ENCODE data around the gene SERPINA4. TPM values are rescaled to one million over a fixed set of nuclear protein-coding genes. Genes with fewer than 3 reads are reported as not detected.

Gene SERPINA4
- total RNA-seq, 1 experiment from 2014 or later = not detected

DNA sequence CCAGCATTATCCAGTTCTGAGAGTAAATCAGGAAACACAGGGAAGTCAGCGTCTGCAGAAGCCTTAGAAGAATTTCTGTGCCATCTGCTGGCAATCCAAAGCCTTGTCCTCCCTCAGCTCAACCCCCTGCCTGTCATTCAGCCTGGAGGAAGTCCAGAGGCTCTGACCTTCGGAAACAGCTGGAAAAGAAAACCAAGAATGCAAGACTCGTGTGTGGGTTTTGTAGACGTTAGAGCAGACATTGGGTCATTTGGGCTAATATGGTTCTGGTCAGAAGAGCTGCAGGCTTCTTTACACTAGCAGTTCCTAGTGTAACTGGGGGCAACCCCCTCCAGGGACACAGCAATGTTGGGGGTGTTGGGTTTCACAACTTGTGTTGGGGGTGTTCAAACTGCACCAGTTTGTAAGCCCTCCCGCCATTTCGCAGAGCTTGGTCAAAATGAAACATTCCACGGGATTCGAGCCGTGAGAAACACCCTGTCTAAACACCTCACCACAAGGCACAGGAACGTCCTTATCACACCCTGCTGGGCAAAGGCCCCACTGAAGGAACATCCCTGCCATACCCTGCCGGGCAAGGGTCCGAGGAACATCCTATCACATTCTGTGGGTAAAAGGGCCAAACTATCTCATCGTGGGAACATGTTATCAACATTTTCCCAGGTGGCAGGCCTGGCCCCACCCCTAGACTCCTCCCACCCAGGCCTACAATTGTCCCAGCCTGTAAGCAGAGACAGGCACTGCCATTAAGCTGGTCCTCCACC is 21.0 kb upstream of the SERPINA4 start:
- no peaks in the 10 kb centered on the region for H3K9me3 ChIP-seq
- H3K36me3 ChIP-seq = no peaks in the 10 kb centered on the region
- DNase-seq = no peak
- H3K27me3 ChIP-seq = no peaks in the 10 kb centered on the region
- no peak overlapping the region for H3K4me3 ChIP-seq

DNA sequence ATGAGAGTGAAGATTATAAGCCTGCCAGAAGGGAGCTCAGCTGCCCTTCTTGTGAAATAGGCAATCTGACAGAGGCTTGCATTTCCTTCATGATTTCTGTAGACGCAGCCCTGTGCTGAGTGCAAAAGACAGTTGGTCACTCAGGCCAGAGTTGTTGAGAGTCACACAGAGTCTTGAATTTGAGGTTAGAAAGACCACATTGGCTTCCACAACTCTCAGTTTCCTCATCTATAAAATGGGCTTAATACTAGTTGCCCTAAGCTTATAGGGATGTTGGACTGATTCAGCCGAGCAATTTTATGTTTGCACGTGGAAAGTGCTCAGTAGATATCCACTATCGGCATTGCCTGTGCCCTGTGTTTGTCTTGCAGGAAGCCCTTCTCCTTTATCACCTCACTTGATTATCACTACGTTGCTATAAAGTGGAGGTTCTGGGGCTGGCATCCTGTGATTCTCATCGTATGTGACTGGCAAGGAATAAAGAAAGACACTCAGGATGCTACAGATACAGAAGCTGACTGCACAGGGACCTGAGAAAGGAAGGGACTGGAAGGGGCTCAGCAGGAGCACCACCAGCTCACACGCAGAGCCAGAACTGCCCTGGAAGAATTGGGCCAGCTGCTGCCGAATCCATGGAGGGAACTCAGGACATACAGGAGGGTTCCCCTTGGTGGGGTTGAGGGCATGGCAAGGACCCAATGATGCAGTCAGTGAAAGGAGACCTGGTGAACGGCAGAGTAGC is 19.8 kb upstream of the SERPINA4 start:
- Histone ChIP-seq H3K4me3 (no peak overlapping the region), H3K36me3 (no peaks in the 10 kb centered on the region), H3K9me3 (no peaks in the 10 kb centered on the region), H3K27me3 (no peaks in the 10 kb centered on the region)
- no peak for DNase-seq

DNA sequence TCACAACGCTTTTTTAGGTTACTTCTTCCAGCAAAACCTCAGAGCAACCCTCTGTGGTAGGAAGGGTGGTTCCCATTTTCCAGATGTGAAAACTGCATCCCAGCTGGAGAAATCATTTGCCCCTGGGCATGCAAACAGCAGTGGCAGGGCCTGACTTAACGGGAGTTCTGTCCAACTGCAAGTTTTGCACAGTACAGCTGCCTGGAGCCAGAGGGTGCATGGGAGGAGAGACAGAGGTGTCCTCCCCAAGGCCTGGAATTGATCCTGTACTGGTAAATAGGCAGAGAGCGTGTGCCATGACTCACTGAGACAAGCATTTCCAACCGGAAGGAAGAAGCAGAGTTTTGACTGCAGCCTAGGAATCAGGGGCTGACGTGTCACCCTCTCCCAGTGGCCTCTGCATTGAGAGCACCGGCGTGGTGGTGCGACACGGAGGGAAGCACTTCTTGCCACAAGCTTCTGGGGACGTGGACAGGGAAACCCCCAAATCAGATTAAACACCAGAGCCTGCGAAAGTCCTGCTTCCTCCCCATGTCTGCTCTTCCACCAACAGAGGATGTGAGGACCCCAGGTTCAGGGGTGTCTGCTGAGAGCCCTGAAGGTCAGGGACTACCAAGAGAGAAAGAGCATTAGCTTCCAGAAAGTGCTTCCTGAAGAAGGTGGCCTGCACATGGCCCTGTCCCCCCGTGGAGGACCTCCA is 19.0 kb upstream of the SERPINA4 start:
- no peaks in the 10 kb centered on the region for H3K36me3 ChIP-seq
- DNase-seq = no peak

DNA sequence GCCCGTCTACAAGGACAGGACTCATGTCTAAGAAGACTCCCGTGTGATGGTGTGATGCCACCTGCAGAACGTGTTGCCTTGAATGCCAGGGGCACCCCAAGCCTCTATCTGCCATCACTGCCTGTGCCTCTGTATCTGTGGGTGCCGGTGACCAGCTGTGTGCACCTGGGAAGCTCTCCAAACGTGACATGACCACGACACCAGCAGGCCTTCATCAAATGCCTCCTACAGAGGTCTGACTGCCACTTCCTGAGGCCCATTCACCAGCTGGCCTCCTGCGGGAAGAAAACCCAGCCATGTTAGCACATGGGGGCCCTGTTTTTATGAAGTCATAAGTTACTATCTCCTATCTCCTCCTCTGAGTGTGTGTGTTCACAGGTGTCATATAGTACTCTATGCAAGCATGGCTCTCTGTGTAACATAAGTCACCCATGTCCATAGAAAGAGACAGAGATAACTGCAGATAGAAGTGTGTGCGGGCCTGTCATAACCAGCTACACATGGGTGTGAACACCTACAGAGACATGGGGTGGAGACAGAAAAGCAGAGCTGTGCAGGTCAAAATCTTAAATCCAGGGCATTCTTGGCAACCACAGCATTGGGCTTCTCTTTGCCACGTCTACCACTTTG is 18.3 kb upstream of the SERPINA4 start:
- H3K9me3 ChIP-seq = no peaks in the 10 kb centered on the region
- no peaks in the 10 kb centered on the region for H3K27me3 ChIP-seq
- no peak overlapping the region for H3K4me3 ChIP-seq
- no peaks in the 10 kb centered on the region for H3K36me3 ChIP-seq
- no peak for DNase-seq

More for the DNA sequence above, 19.0 kb upstream of the SERPINA4 start:
- H3K4me3 ChIP-seq = no peak overlapping the region
- no peaks in the 10 kb centered on the region for H3K9me3 ChIP-seq
- H3K27me3 ChIP-seq = no peaks in the 10 kb centered on the region

DNA sequence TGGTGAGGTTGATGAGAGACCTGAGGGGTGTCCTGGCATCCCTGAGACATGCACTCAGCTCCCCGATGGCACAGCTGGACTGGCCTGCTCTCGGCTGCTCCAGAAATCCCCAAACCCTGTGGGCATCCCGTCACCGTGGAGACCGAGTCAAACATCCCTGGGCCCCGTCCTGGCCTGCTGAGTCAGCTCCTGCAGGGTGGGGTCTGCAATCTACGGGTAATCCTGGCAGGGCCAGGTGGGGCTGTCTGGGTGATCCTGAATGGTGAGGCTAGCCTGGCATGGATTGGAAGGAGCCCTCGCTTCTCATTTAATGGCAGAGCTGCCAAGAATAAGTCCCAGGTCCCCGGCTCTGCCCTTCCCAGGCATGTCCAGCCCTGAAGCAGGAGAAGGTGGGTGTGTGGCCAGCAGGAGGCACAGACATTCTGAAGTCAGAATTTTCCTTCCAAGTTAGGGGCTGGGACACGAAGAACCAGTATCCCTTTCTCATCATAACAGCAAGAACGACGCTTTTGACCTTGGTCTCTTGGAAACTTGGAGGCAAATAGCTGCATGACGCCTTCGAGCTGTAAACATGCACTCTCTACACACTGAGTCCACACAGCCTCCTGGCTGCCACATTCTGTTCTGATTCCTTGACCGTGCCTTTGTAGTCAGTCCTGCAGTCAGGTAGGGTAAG is 17.7 kb upstream of the SERPINA4 start:
- Histone ChIP-seq H3K27me3 (no peaks in the 10 kb centered on the region), H3K4me3 (no peak overlapping the region), H3K36me3 (no peaks in the 10 kb centered on the region), H3K9me3 (no peaks in the 10 kb centered on the region)
- DNase-seq = no peak

DNA sequence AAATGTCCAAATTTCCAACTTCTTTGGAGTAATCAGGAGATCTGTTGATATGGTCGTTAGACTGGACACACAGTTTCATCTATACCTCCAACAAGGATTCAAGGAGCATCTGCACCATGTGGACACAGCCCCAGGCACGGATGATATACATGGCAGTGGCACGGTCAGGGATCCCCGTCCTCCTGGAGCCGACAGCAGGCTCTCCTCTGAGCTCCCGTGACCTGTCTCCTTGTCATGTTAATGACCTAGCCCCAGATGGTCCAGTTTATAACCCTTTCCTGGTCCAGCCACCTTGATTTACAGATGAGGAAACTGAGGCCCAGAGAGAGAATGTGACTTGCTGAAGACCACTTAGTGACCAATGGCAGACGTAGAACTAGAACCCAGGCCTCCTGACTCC is 16.5 kb upstream of the SERPINA4 start:
- DNase-seq = no peak
- H3K4me3 ChIP-seq = no peak overlapping the region
- H3K27me3 ChIP-seq = no peaks in the 10 kb centered on the region
- no peaks in the 10 kb centered on the region for H3K9me3 ChIP-seq
- H3K36me3 ChIP-seq = no peaks in the 10 kb centered on the region

DNA sequence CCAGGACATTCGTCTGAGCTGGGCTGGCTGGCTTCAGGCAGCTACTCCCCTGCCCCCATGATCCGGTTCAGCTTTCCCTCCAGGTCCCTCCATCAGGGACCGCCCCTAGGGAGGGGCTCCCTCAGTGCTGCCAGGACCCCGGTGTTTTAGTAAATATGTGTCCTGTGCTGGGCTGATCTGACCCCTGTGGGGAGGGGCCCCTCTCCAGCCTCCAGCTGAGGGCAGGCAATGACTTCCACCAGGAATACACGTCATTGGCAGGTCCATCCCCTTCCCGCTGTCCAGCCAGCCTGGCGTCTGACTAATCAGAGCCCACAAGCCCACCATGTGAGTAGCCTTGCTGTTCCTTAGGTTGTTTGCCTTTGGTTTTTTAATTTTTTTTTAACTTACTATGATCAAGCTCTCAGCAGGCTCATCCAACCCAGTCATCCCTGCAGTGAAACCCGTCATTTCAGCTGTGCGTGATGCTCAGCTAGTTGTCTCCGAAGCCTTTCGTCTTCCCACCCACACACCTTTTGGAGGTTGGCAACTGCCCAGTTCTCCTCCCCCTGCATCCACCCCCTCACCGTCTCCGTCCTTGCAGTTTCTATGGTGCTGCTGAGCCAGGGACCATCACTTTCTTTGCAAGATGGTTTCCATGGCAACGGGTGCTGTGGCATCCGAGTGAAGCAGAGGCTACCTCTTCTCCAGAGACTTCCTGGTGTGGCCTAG is 16.0 kb upstream of the SERPINA4 start:
- Histone ChIP-seq H3K4me3 (no peak overlapping the region), H3K27me3 (no peaks in the 10 kb centered on the region), H3K9me3 (no peaks in the 10 kb centered on the region), H3K36me3 (no peaks in the 10 kb centered on the region)
- no peak for DNase-seq

DNA sequence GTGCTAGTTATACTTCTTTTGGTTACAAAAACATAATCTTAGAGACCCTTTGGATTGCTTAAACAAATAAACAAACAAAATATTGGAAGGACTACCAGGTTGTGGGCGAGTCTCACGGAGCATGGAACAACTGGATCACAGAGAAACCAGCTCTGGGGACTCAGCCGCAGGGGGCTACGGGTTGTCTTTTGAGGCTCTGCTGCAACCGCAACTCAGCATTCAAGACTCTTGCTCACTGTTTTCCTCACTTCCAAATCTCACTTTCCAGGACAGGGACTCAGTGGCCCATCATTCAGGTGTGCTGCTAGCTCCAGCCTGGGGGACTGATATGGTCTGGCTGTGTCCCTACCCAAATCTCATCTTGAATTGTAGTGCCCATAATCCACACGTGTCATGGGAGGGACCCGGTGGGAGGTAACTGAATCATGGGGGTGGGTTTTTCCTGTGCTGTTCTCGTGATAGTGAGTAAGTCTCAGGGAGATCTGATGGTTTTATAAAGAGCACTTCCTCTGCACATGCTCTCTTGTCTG is 14.0 kb upstream of the SERPINA4 start:
- H3K4me3 ChIP-seq = no peak overlapping the region
- no peak for DNase-seq
- no peaks in the 10 kb centered on the region for H3K27me3 ChIP-seq
- H3K36me3 ChIP-seq = no peaks in the 10 kb centered on the region
- H3K9me3 ChIP-seq = no peaks in the 10 kb centered on the region

DNA sequence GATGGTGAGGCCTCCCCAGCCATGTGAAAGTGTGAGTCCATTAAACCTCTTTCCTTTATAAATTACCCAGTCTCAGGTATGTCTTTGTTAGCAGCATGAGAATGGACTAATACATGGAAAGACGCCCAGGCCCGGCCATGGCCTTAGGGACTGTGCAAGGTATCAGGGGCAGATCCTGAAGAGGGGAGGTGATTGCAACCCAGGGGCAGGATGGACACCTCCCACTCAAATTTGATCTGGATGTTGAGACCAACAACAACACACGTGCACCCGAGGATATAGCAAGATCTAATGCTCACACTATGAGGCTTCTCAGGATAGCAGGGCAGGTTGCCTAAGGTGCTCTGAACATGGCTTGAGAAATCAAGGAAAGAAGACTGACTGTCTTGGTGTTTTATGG is 13.5 kb upstream of the SERPINA4 start:
- Histone ChIP-seq H3K4me3 (no peak overlapping the region), H3K36me3 (no peaks in the 10 kb centered on the region), H3K9me3 (no peaks in the 10 kb centered on the region), H3K27me3 (no peaks in the 10 kb centered on the region)
- no peak for DNase-seq

DNA sequence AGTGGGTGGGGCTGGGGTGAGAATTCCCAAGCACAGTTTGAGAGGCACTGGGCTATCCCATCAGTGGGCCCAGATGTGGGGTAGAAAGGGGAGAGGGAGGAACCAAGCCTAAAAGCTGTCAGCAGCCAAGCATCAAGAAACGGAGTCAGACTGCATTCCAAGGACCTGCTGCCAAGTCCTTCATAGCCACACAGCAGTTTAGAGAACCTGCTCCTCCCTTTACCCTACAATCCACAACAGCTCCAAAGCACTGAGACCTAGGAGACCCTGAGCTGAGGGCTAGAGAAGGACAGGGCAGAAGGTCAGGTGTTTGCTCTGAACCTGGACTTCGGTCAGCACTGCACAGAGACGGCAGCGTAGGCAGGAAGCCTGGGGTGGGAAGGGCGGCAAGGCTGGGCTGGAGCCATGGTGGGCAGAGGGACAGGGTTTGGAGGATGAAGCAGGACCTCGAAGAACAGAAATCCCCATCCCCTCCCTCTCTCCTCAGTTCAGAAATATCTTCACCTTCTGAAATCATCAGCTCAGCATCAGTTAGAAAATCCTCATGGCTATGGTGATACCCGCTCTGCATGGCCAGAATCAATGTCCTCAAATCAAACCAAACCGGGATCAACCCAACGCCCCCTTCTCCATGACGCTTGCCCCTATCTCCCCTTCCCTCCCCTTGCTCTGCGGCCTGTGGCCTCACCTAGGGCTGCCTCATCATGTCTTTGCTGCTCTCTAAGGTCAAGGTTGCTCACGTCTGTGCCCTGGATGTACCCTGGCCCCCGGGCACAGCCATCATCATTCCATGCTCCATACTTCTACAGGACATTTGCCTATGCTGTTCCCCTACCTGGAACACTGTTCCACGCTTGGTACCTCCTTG is 12.9 kb upstream of the SERPINA4 start:
- no peaks in the 10 kb centered on the region for H3K9me3 ChIP-seq
- H3K4me3 ChIP-seq = no peak overlapping the region
- H3K36me3 ChIP-seq = no peaks in the 10 kb centered on the region
- DNase-seq = no peak
- H3K27me3 ChIP-seq = no peaks in the 10 kb centered on the region

DNA sequence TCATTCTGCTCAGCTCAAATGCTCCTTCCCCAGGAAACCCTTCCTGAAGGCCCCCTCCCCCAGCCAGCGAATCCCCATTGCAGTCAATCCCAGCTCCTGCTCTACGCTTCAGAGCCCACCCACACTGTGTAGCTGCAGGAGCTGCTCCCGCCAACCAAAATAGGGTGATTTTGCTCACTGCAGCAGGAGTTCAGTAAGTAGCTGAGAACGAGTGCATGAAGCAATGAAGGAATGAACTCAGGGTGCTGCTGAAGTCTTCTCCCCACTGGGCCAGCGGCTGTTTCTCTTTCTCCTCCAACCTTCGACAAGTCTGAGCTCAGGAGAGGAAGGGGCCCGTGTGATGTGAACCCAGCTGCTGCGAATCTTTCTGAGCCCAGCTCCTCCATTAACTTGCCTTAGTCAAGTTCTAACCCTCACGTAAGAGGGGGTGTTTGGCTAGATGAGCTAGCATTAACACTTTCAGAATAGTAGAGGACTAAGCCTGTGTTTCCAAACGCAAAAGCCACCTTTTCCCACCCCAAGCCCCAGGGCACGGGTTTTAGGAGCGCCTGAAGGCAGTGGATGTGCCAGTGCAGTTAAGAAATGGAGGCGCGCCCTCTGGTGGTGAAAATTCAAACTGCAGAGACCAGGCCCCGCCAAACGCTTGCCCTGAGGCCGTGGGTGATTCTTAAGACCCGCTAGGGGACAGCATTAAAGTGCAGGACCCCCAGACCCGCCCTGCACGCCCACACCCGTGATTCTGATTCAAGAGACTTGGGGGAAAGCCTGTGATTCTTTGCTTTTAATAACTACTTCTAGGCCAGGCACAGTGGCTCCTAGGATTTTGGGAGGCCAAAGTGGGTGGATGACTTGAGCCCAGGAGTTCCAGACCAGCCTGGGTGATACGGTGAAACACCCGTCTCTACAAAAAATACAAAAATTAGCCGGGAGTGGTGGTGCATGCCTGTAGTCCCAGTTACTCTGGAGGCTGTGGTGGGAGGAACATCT is 11.9 kb upstream of the SERPINA4 start:
- no peak overlapping the region for H3K4me3 ChIP-seq
- H3K27me3 ChIP-seq = no peaks in the 10 kb centered on the region
- DNase-seq = no peak
- H3K36me3 ChIP-seq = no peaks in the 10 kb centered on the region
- no peaks in the 10 kb centered on the region for H3K9me3 ChIP-seq

DNA sequence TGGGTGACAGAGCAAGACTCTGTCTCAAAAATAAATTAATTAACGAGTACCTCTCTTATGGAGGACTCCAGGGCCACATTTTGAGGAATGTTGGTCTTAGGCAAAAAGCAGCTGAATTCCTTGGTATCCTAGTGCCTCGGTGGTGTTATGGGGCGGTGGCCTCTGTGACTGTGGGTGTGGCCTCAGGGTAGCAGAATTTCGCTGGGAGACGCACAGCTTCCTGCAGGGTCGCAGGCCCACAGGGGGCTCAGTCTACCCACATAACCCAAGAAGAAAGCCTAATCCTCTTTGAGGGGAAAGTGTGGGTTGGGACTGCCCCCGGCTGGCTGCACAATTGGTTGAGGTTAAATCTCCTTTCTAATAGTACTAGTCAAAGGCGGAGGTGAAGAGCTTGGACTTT is 11.2 kb upstream of the SERPINA4 start:
- DNase-seq = no peak
- Histone ChIP-seq H3K9me3 (no peaks in the 10 kb centered on the region), H3K36me3 (no peaks in the 10 kb centered on the region), H3K4me3 (no peak overlapping the region), H3K27me3 (no peaks in the 10 kb centered on the region)

DNA sequence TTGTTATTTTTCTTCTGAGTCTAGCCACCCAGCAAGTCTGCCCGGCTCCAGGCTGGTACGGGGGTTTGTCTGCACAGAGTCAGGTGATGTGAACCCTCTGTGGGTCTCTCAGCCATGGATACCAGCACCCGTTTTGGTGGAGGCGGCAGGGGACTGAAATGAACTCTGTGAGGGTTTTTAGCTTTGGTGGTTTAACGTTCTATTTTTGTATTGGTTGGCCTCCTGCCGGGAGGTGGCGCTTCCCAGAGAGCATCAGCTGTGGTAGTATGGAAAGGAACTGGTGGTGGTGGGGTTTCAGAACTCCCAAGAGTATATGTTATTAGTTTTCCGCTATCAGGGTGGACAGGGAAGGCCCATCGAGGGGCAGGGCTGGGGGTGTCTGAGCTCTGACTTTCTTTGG is 5.3 kb upstream of the SERPINA4 start:
- H3K4me3 ChIP-seq = no peak overlapping the region

DNA sequence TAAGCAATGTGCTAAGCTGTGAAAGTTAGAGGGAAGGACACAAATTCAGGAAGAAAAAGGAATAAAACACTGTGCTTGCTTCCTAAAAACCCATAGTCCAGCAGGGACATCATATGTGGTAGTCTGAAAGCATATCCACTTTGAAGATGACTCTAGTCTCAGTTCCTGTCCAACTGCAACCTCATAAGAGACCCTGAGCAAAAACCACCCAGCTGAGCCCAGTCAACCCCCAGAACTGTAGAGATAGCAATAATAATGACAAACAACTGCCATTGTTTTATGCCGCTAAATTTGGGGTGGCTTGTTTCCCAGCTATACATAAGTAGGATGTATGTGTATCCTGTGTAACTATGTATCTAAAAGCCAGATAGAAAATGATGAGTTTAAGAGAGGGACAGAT is 3.9 kb upstream of the SERPINA4 start:
- Histone ChIP-seq H3K4me3 (no peak overlapping the region), H3K9me3 (no peaks in the 10 kb centered on the region), H3K36me3 (no peaks in the 10 kb centered on the region), H3K27me3 (no peaks in the 10 kb centered on the region)
- DNase-seq = no peak

More for the DNA sequence above, 5.3 kb upstream of the SERPINA4 start:
- Histone ChIP-seq H3K27me3 (no peaks in the 10 kb centered on the region), H3K9me3 (no peaks in the 10 kb centered on the region), H3K36me3 (no peaks in the 10 kb centered on the region)
- no peak for DNase-seq

All from MG63 (cell line).